ENCODE results near the gene NUP210. TPM values are rescaled to one million over a fixed set of nuclear protein-coding genes. Genes with fewer than 3 reads are reported as not detected.
"Not testable (repeated sequence)": the region's sequence is repeated elsewhere in the genome, so short reads cannot be mapped to it uniquely, and the experiment has no call there.

The NUP210 gene
- polyA plus RNA-seq, 1 donor from 2014 or later = 72.2 TPM

- peak overlapping the region; percentile 64 to 95 (median 78) for H3K27ac Mint-ChIP-seq
- no peaks in the 10 kb centered on the region for H3K27me3 Mint-ChIP-seq
- peak overlapping the region; percentile 74 to 98 (median 90) for H3K4me3 Mint-ChIP-seq
- H3K9me3 Mint-ChIP-seq = no peaks in the 10 kb centered on the region
- H3K4me1 Mint-ChIP-seq = peaks cover 6 to 13% (median 10%) of the 10 kb centered on the region in 3 donors
- no peaks in the 10 kb centered on the region for H3K36me3 Mint-ChIP-seq
Observed at GRCh38 chr3:13451301-13451673, 31.2 kb upstream of the NUP210 start.

- not testable (repeated sequence) for H3K9me3 Mint-ChIP-seq, H3K27me3 Mint-ChIP-seq, H3K4me1 Mint-ChIP-seq, H3K4me3 Mint-ChIP-seq, H3K27ac Mint-ChIP-seq, H3K36me3 Mint-ChIP-seq
Observed at GRCh38 chr3:13442882-13443281, 22.8 kb upstream of the NUP210 start.

- Mint-ChIP-seq H3K9me3 (peaks cover 0 to 2% (median 0%) of the 10 kb centered on the region in 3 donors), H3K4me1 (no peaks in the 10 kb centered on the region), H3K36me3 (no peaks in the 10 kb centered on the region), H3K27me3 (no peaks in the 10 kb centered on the region), H3K27ac (no peak overlapping the region), H3K4me3 (no peak overlapping the region)
Observed at GRCh38 chr3:13440204-13440817, 20.2 kb upstream of the NUP210 start.

GRCh38 chr3:13436213-13436612, 16.1 kb upstream of the NUP210 start:
- H3K9me3 Mint-ChIP-seq, H3K4me3 Mint-ChIP-seq, H3K36me3 Mint-ChIP-seq, H3K4me1 Mint-ChIP-seq, H3K27me3 Mint-ChIP-seq, H3K27ac Mint-ChIP-seq: not testable (repeated sequence)

GRCh38 chr3:13433912-13434311, 13.8 kb upstream of the NUP210 start:
- H3K27ac Mint-ChIP-seq = no peak overlapping the region
- H3K9me3 Mint-ChIP-seq = no peaks in the 10 kb centered on the region
- H3K4me3 Mint-ChIP-seq = no peak overlapping the region
- no peaks in the 10 kb centered on the region for H3K36me3 Mint-ChIP-seq
- peaks cover 0 to 5% (median 4%) of the 10 kb centered on the region in 3 donors for H3K4me1 Mint-ChIP-seq
- H3K27me3 Mint-ChIP-seq = peaks cover 1% of the 10 kb centered on the region

- Mint-ChIP-seq H3K27ac (no peak overlapping the region), H3K36me3 (no peaks in the 10 kb centered on the region), H3K4me3 (no peak overlapping the region), H3K4me1 (peaks cover 6 to 12% (median 12%) of the 10 kb centered on the region in 3 donors), H3K9me3 (no peaks in the 10 kb centered on the region), H3K27me3 (peaks cover 1% of the 10 kb centered on the region)
Observed at GRCh38 chr3:13432093-13432492, 12.0 kb upstream of the NUP210 start.

GRCh38 chr3:13430411-13430875, 10.3 kb upstream of the NUP210 start:
- not testable (repeated sequence) for H3K27me3 Mint-ChIP-seq, H3K36me3 Mint-ChIP-seq, H3K4me3 Mint-ChIP-seq, H3K27ac Mint-ChIP-seq, H3K9me3 Mint-ChIP-seq
- H3K4me1 Mint-ChIP-seq = peaks cover 6 to 12% (median 12%) of the 10 kb centered on the region in 3 donors

GRCh38 chr3:13429631-13430291, 9.6 kb upstream of the NUP210 start:
- Mint-ChIP-seq H3K36me3 (no peaks in the 10 kb centered on the region), H3K4me1 (peaks cover 6 to 12% (median 12%) of the 10 kb centered on the region in 3 donors), H3K27me3 (peaks cover 1% of the 10 kb centered on the region), H3K4me3 (no peak overlapping the region), H3K27ac (peak overlapping the region in 1 of 3 donors; percentile 47), H3K9me3 (no peaks in the 10 kb centered on the region)

GRCh38 chr3:13428678-13429077, 8.6 kb upstream of the NUP210 start:
- H3K36me3 Mint-ChIP-seq, H3K9me3 Mint-ChIP-seq, H3K27me3 Mint-ChIP-seq, H3K4me3 Mint-ChIP-seq: not testable (repeated sequence)
- H3K27ac Mint-ChIP-seq = peak overlapping the region in 2 of 3 donors; percentile 32 to 82
- H3K4me1 Mint-ChIP-seq = peaks cover 6 to 12% (median 12%) of the 10 kb centered on the region in 3 donors

GRCh38 chr3:13427662-13428603, 7.8 kb upstream of the NUP210 start:
- Mint-ChIP-seq H3K27ac (peak overlapping the region; percentile 9 to 82 (median 32)), H3K4me1 (peaks cover 6 to 12% (median 12%) of the 10 kb centered on the region in 3 donors), H3K4me3 (peak overlapping the region in 2 of 4 donors; percentile 51 to 58), H3K36me3 (no peaks in the 10 kb centered on the region), H3K9me3 (no peaks in the 10 kb centered on the region), H3K27me3 (no peaks in the 10 kb centered on the region)

- Mint-ChIP-seq H3K4me3 (no peak overlapping the region), H3K36me3 (no peaks in the 10 kb centered on the region), H3K9me3 (no peaks in the 10 kb centered on the region), H3K27ac (no peak overlapping the region), H3K4me1 (peaks cover 9 to 19% (median 13%) of the 10 kb centered on the region in 3 donors), H3K27me3 (no peaks in the 10 kb centered on the region)
Observed at GRCh38 chr3:13426591-13426990, 6.5 kb upstream of the NUP210 start.

GRCh38 chr3:13425689-13426088, 5.6 kb upstream of the NUP210 start:
- no peaks in the 10 kb centered on the region for H3K36me3 Mint-ChIP-seq
- H3K27me3 Mint-ChIP-seq = no peaks in the 10 kb centered on the region
- H3K4me3 Mint-ChIP-seq = no peak overlapping the region
- H3K9me3 Mint-ChIP-seq = no peaks in the 10 kb centered on the region
- H3K4me1 Mint-ChIP-seq = peaks cover 15 to 28% (median 19%) of the 10 kb centered on the region in 3 donors
- H3K27ac Mint-ChIP-seq = no peak overlapping the region

GRCh38 chr3:13424865-13425617, 4.9 kb upstream of the NUP210 start:
- Mint-ChIP-seq H3K4me3 (no peak overlapping the region), H3K9me3 (no peaks in the 10 kb centered on the region), H3K4me1 (peaks cover 15 to 29% (median 20%) of the 10 kb centered on the region in 3 donors), H3K36me3 (no peaks in the 10 kb centered on the region), H3K27me3 (no peaks in the 10 kb centered on the region), H3K27ac (peak overlapping the region in 1 of 3 donors; percentile 74)

GRCh38 chr3:13424141-13424844, 4.2 kb upstream of the NUP210 start:
- Mint-ChIP-seq H3K9me3 (no peaks in the 10 kb centered on the region), H3K36me3 (no peaks in the 10 kb centered on the region), H3K4me1 (peaks cover 15 to 27% (median 18%) of the 10 kb centered on the region in 3 donors), H3K27ac (peak overlapping the region in 1 of 3 donors; percentile 74), H3K27me3 (no peaks in the 10 kb centered on the region), H3K4me3 (peak overlapping the region in 1 of 4 donors; percentile 36)
